ENCODE results near the gene MICAL1. TPM values are rescaled to one million over a fixed set of nuclear protein-coding genes. Genes with fewer than 3 reads are reported as not detected.

MICAL1 gene
- total RNA-seq, 1 experiment from 2014 or later: 92.9 TPM

- Histone ChIP-seq H3K9me3 (ENCODE audit: control insufficient read depth, low read depth, low read length) (no peaks in the 10 kb centered on the region), H2BK12ac (ENCODE audit: insufficient read length, low read depth, low read length) (no peak overlapping the region), H2BK5ac (ENCODE audit: insufficient read length, low read length) (no peak overlapping the region), H3K14ac (ENCODE audit: insufficient read depth, low read length) (no peak overlapping the region; the same call in 1 of the 2 replicates), H3K27me3 (ENCODE audit: insufficient read depth, low read length) (no peaks in the 10 kb centered on the region), H3K4me2 (ENCODE audit: insufficient read depth, insufficient read length, low read length) (peak overlapping the region; percentile 90), H3K4me1 (ENCODE audit: insufficient read depth, low read length) (peaks cover 12% of the 10 kb centered on the region; the same call in 1 of the 2 replicates), H2BK120ac (ENCODE audit: low read depth, low read length, poor library complexity, severe bottlenecking) (no peak overlapping the region), H4K5ac (ENCODE audit: insufficient read length, low read depth, low read length) (no peak overlapping the region), H3K4ac (ENCODE audit: low read depth, low read length) (no peak overlapping the region), H3K9ac (ENCODE audit: extremely low read depth, insufficient read length, low read length) (peak overlapping the region; percentile 26), H3K27ac (ENCODE audit: insufficient read length, low read depth, low read length) (no peak overlapping the region), H4K91ac (ENCODE audit: insufficient read length, low read depth, low read length) (no peak overlapping the region), H4K20me1 (ENCODE audit: control insufficient read depth, insufficient read depth, insufficient read length) (no peaks in the 10 kb centered on the region), H3K23me2 (ENCODE audit: insufficient read length, low read depth, low read length, poor library complexity, severe bottlenecking) (peaks cover 10% of the 10 kb centered on the region), H2BK20ac (ENCODE audit: low read depth, low read length, poor library complexity, severe bottlenecking) (no peak overlapping the region), H3K79me2 (ENCODE audit: insufficient read depth, low read length) (no peaks in the 10 kb centered on the region), H3K56ac (ENCODE audit: insufficient read length, low read depth, low read length) (no peak overlapping the region), H2AK5ac (ENCODE audit: insufficient read length, low read length) (no peak overlapping the region), H2AFZ (ENCODE audit: low read length) (no peak overlapping the region), H3K79me1 (ENCODE audit: insufficient read depth, low read depth, low read length, poor library complexity, severe bottlenecking) (peaks cover 3% of the 10 kb centered on the region), H3T11ph (ENCODE audit: low read length) (no peak overlapping the region), H2BK15ac (ENCODE audit: low read depth, low read length) (no peak overlapping the region), H4K8ac (replicated peaks; ENCODE audit: insufficient read length, low read depth, low read length) (no peak overlapping the region), H3K18ac (ENCODE audit: insufficient read length, low read depth, low read length) (no peak overlapping the region), H3K23ac (ENCODE audit: insufficient read length, low read depth, low read length) (no peak overlapping the region)
- Mint-ChIP-seq H3K36me3 (ENCODE audit: insufficient read depth in 1 of 3, low read depth in 3 of 3) (peaks cover 10 to 37% (median 32%) of the 10 kb centered on the region in 3 experiments), H3K27ac (peak overlapping the region; percentile 34 to 90 (median 43); a peak in 4 of 7 replicates), H3K4me3 (peak overlapping the region; percentile 92 to 97), H3K27me3 (ENCODE audit: low read depth) (no peaks in the 10 kb centered on the region), H3K9me3 (no peaks in the 10 kb centered on the region), H3K4me1 (peaks cover 41 to 43% of the 10 kb centered on the region in 2 experiments)
- WGBS (ENCODE audit: extremely low coverage, insufficient read length, low lambda C conversion rate): no CpG with 5 or more reads among the region's 48 CpGs
- TF ChIP-seq CTCF (conservative IDR thresholded peaks at IDR 0.05): no peak
- DNase-seq: no peak
Observed at GRCh38 chr6:109454496-109455436, 806 bp downstream of the MICAL1 start.

Data from H9 (cell line).